GM11168 (cell line): ENCODE data around the gene FMNL2.
"Not testable (repeated sequence)": the region's sequence is repeated elsewhere in the genome, so short reads cannot be mapped to it uniquely, and the experiment has no call there.

Experiments used
- in situ Hi-C: fragments of 300-500 bp; cut with MboI; formaldehyde crosslinking; loops from one replicate; pipeline ENCODE4 v1.12.0; 2022; ENCODE audit warnings: low sequenced_read_pairs; ENCODE audit not compliant: unreplicated experiment

Gene FMNL2

DNA sequence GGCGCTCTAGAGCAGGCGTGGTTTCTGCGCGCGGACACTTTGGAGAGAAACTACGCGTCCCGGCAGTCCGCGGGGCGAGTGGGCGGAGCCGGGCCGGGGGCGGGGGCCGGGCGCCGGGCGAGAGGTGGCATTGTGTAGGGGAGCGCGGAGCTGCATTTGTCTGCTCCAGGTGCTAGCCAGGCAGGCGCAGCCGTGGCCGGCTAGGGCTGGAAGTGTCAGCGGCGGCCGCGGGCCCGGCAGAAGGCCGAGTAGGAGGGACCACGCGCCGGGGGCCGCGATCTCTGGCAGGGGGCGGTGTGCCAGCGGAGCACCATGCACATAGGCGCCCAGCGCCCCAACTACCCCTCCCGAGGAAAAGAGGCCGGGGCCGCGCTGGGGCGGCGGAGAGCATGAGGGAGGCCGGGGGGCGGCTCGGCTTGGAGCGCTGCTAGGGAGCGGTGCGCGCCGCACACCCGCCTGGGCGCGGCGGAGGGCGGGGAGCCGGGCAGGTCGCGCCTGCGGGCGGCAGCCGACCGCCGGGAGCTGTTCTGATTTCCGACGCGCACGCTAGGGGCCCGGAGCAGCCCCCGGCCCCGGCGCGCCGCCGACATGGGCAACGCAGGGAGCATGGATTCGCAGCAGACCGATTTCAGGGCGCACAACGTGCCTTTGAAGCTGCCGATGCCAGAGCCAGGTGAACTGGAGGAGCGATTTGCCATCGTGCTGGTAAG, at the start of gene FMNL2:
FMNL2 (plus strand) TSS at position 159 of the 710 bp plus-strand sequence.
- in situ Hi-C loops, result no loop called here

DNA sequence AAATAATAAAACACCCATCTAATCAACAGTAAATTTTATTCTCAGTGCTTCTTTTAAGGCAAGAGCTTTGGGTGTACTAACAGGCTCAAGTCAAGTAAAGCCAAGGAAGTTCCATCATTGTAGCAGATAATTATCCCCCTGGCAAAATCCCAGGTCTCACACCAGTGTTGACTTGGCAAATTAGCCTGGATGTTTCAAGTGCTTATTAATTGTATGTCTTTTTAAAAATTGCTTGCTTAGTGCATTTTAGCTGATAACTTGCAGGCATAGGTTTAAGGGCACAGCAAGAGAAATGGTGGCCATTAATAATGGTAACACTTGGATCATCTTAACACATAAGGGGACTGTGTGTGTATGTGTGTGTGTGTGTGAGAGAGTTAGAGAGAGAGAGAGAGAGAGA, 42.0 kb upstream of the FMNL2 start:
- in situ Hi-C loops, result no loop called here

DNA sequence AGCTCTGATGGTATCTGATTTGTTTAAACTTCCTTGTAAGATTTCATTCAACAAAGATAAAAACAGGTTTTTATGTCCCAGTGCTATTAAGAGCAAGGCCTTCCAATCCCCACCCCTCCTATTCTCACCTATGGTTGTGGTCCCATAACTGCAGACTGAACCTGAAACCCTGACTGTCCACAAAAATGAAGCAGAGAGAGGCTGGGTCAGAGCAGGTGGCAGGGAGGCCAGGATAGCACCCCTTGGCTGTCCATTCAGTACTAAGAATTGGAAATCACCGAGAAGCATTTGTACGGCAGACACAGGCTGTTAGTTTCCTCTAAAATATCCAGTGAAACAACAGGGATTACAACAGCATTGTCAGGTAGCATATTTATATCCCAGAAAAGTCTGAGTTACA, 37.3 kb upstream of the FMNL2 start:
- in situ Hi-C loops, result no loop called here

DNA sequence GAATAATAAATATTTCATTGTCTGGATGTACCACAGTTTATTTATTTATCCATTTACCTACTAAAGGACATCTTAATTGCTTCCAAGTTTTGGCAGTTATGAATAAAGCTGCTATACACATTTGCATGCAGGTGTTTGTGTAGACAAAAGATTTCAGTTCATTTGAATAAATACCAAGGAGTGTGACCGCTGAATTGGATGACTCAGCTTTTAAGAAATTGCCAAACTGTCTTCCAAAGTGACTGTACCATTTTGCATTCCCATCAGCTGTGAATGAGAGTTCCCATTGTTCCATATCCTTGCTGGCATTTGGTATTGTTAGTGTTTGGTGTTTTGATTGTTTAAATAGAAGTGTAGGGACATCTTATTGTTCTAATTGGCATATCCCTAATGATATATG, 36.2 kb upstream of the FMNL2 start:
- in situ Hi-C loops, result no loop called here

DNA sequence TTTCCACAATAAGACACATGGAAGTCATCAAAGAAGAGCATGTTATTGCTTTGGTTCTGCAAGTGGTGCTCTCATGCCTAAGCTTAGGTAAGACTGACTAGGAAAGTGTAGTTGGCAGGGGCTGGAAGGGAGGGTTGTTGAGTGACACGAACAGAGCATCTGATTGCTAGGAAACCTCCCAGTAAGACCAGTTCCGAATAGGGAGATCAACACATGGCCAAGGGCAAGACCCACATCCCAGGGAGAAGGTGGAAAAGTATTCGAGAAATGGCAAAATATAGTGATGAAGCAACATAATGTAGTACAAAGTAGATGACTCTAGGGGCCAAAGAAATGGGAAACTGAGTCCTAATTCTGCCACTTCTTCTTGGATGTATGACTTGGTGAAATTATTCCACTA, 33.8 kb upstream of the FMNL2 start:
- in situ Hi-C loops, result no loop called here

DNA sequence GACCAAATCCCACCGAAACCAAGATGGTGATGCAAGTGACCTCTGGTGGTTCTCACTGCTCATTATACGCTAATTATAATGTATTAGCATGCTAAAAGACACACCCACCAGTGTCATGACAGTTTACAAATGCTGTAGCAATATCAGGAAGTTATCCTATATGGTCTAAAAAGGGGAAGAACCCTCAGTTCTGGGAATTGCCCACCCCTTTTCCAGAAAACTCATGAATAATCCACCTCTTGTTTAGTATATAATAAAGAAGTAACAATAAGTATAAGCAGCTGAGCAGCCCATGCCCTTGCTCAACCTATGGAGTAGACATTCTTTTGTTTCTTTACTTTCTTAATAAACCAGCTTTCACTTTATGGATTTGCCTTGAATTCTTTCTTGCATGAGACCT, 31.0 kb upstream of the FMNL2 start:
- in situ Hi-C loops, result no loop called here

DNA sequence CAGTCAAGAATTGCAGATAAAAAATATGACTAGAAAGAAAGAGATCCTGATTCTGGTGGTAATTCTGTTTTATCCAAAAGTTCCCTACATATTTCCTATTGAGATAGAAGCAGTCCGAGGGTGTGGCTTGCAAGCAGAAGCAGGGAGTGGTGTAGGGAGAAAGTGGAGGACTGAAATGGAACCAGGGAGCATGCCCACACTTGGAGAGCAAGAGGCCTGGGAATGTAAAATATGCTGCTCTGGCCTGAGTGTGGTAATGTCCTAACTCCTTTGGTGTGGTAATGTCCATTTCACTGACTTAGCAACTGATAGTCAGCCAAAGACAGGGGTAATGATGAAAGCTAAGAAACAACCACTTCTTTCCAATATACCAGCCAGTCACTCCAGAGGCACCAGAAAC, 30.1 kb upstream of the FMNL2 start:
- in situ Hi-C loops, result no loop called here

DNA sequence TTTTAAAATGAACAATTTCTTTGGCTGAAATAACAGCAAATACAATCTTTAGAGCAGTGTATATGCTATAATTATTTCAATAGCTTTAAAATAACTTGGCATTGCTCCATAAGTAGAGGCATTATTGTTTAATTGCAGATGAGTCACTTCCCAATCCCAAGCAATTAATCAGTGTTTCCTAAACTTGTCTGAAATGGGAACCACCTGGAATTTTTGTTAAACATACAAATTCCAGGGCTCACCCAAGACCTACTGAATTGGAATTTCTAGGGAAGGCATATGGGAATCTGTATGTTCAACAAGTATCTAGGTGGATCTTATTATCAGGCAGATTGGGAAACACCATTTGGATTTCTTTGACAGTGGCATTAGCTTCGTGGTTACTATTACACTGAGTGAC, 27.1 kb upstream of the FMNL2 start:
- in situ Hi-C loops, result no loop called here

DNA sequence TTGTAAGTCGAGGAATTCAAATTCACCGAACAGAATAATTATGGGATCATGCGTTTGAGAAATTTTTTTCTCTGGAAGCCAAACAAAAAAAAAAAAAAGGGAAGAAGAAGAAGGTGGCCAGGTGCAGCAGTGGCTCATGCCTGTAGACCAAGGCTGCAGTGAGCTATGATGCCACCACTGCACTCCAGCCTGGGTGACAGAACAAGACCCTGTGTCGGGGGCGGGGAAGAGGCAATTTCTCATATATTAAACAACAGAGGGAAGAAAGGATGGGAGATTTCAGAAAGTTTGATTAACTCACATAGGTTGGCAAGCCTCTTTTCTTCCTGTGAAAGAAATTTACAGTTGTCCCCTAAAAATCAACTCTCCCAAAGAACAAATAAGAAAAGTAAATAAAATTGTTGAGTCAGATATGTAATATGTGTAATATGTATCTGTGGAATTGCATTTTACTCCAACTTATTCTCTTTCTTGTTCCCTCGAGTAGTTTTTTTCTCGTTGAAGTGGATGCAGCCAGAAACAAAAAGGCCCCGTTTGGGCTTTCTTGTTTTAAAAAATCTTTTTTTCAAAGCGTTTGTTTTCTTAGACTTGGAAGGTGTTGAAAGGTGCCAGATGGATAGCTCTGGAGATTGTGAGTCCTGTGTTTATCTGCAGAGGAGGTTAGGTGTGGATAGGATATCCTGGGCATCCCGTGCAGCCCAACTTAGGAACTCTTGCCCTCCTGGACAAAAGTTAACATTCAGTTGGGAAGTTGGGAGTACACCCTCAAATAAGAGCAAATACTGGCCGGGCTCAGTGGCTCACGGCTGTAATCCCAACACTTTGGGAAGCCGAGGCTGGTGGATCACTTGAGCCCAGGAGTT, 25.4 kb upstream of the FMNL2 start:
- in situ Hi-C loops, result no loop called here

DNA sequence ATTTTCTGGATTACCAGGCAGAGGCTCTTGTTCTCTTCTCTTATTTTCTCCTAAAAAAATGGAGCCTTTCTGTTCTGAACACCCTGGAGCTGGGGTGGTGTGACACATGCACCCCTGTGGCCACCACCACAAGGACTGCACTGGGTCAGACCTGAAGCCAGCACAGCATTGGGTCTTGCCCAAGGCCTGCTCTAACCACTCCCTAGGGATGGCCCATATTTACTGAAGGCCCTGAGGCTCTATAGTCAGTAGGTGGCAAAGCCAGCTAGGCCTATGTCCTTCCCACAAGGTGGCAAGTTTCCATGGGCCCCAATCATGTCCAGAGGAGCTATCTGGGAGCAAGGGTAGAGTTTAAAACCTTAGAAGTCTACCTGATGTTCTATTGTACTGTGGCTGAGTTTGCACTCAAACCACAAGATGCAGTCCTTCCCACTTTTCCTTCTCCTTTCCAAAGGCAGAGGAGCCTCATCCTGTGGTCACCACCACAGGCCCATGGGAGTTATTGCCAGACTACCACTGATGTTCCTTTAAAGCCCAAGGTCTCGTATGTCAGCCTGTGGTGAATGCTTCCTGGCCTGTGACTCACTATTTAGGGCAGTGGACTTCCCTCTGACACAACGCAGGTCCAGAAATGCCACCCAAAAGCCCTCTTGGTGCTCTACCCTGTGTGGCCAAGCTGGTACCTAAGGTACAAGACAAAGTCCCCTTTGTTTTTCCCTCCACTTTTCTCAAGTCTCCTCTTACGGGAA, 15.0 kb upstream of the FMNL2 start:
- in situ Hi-C loops, result no loop called here

DNA sequence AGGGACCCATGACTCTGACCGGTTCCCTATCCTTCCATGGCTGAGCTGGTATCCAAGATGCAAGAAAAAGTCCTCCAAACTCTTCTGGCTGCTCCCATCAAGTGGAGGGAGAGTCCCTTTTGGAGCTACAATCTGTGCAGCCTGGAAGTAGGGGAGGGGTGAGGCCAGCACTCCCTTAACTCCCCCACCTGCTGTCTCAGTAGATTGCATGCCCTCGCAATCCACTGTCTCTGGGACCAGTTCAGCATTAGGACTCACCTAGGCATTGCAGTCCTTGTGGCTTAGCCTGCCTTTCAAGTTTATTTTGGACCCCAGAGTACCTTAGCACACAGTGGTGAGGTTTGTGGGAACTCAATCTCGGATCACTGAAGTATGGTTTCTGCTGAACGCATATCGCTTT, 14.2 kb upstream of the FMNL2 start:
- in situ Hi-C loops, result no loop called here

DNA sequence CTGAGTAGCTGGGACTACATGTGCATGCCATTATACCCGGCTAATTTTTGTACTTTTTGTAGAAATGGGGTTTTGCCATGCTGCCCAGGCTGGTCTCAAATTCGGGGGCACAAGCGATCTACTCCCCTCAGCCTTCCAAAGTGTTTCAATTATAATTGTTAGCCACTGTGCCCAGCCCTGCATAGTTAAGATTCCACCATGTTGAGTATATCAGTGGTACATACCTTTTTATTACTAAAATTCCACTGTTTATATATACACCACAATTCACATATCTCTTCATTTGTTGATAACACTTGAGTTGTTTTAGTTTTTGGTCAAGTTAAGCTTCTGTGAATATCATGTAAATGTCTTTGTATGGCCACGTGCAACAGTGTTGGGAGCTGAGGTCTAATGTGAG, 12.8 kb upstream of the FMNL2 start:
- in situ Hi-C loops, result no loop called here

DNA sequence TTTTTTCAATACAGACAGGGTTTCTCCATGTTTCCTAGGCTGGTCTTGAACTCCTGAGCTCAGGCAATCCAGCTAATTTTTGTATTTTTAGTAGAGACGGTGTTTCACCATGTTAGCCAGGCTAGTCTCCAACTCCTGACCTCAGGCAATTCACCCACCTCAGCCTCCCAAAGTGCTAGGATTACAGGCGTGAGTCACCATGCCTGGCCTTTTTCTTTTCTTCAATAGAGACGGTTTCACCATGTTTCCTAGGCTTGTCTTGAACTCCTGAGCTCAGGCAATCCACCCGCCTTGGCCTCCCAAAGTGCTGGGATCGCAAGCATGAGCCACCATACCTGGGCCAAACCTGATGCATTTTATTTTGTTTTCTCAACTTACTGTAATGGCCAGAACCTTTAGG, 9.8 kb upstream of the FMNL2 start:
- in situ Hi-C loops, result not testable (repeated sequence)

DNA sequence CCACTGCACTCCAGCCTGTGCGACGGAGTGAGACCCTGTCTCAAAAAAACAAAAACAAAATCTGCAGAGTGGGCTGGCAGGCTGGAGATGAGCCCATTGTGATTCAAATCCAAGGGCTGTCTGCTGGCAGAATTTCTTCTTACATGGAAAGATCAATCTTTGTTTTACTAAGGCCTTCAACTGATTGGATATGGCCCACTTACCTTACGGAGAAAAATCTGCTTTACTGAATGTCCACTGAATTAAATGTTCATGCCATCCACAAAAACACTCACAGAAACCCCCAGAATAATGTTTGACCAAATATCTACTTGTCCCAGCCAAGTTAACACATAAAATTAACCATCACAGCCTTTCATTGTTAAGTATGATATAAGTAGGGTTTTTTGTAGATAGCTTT, 8.3 kb upstream of the FMNL2 start:
- in situ Hi-C loops, result no loop called here

DNA sequence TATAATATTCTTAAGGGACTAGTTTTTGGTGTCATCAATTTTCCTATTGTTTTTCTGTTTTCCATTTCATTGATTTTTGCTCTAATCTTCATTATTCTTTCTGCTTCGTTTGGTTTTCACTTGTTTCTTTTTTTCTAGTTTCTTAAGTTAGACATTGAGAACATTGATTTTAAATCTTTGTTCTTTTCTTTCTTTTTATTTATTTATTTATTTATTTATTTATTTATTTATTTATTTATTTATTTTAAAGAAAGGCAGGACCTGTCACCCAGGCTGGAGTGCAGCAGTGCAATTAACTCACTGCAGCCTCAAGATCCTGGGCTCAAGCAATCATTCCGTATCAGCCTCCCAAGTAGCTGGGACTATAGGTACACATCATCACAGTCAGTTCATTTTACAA, 7.0 kb upstream of the FMNL2 start:
- in situ Hi-C loops, result no loop called here

DNA sequence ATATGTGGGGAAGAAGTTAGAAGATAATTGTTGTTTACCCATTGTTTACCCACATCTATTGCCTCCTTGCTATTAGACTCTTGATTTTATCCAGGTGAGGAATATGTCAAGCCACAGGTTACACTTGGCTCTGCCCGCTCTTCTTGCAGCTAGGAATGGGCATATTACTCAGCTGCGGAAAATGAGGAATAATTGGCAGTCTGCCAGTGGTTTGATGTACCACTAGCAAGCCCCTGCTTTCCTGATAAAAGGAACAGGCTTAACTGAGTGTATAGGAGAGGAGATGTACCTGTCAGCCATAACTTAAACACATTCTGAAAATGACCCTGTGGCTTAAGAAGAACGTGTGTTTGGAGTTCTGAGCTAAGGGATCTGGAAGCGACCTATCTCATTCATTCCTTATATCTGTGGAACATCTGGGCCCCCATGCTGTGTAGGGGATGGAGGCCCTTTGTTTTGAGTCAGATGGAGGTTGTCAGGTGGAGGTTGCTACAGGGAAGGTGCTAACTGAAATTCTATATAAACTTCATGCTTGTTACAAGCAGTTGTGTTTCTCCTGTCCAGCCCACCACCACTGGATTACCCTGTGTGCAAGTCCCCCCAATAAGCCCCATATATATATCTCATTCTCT, 4.6 kb upstream of the FMNL2 start:
- in situ Hi-C loops, result no loop called here

DNA sequence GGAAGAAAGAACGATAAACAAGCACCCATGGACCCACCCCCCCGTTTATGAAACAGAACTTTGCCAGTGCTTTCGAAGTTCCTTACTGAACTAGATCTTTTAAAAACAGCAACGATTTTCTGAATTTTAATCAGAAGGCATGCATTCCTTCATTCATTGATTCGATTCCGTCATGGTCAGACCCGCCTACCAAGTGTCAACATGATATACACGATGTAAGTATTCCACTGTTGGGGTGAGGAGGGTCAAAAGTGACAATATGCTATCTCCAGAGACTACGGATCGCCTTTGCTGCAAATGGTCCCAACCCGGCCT, 316 bp upstream of the FMNL2 start:
- in situ Hi-C loops, result no loop called here

DNA sequence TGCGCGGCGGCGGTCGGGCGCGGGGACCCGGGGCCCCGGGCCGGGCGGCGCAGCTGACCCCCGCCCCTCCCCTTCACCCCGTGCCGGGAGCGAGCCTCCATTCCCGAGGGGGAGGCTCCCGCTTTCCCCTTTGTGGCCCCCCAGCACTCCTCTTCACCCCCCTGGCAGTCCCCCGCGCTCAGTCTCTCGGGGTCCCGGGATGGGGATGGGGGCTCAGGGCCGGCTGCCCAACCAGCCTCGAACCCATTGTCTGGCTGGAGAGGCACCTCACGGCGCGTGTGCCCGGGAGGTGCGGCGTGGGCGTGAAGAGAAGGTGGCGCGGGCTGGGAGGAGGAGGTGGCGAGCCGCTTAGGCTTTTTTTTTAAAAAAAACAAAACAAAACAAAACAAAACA, 748 bp downstream of the FMNL2 start:
- in situ Hi-C loops, result no loop called here

DNA sequence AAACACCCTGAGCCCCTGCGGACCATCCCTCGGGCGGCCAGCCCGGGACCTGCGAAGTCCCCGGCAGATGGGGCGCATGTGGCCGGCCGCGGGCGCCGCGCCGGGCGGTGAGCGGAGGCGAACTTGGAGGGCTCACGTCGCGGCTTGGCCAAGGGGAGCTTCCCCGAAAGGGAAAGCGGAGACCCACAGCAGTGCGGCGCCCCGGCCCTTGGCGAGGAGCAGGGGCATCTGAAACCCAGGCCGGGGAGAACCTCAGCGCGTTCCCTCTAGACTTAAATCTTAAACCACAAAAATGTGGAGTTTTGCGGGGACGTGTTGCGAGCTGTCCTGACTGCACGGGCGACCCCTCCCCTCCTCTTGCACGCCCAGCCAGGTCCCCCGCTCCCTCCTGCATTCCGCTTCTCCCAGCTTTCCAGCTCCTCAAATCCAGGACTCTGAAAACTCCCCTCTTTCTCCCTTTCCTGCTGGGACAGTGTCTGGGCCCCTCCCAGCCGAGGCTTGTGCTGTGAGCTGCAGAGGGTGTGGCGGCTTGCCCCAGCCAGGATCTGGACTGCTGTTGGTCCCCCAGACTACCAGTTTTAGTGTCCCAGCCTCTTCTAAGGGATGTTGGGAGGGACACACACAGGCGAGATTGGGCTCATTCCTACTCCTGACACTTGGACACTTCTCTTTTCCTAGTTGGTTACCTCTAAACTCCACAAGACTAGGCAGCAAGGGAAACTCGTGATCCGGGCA, 1.3 kb downstream of the FMNL2 start:
- in situ Hi-C loops, result no loop called here

DNA sequence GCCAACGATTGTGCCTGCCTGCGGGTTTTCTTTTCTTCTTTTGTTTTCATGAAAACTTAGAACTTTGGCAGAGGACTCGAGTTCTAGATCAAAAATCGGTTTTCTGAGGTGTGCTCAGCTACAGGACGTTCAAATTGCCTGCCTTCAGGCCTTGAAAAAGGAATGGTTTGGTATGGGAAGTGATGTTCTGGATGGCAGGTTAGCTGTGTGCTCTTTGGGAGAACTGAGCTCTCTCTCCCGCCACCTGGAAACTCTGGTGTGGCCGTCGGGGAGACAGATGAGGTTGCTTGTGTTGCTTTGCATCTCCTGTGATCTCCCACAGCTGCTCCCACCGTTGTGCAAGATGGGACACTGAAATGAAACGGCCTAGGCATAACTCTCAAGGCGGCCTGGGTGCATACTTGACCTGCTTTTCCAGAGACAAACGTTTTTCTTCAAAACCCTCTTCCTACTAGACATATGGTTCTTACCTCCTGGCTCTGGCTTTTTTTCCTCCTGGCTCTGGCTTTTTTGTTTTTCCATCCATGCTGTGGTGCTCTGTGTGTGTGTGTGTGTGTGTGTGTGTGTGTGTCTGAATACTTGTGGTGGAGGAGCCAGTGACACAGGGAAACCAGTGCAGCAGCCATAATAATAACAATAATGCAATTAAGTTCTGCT, 2.0 kb downstream of the FMNL2 start:
- in situ Hi-C loops, result no loop called here
